NCI-H1417 (cell line): ENCODE results near the gene CACNA1C.

ENCODE experiments used
- DNase-seq, 3 experiments: peaks; one replicate each; lab custom pipeline; 2025; lab: John Stamatoyannopoulos, UW

The CACNA1C gene

GRCh38 chr12:2363836-2364609, 311.2 kb downstream of the CACNA1C start:
- DNase-seq: no peak

GRCh38 chr12:2364631-2365051, 311.9 kb downstream of the CACNA1C start:
- DNase-seq: no peak

- no peak for DNase-seq
Measured at GRCh38 chr12:2366711-2367110, 313.9 kb downstream of the CACNA1C start.

- DNase-seq: peak in 2 of 3 experiments; percentile 40 to 75
Measured at GRCh38 chr12:2372178-2372577, 319.4 kb downstream of the CACNA1C start.

GRCh38 chr12:2372735-2373134, 319.9 kb downstream of the CACNA1C start:
- no peak for DNase-seq

- no peak for DNase-seq
Measured at GRCh38 chr12:2373307-2373706, 320.5 kb downstream of the CACNA1C start.

- peak in 1 of 3 experiments; percentile 13 for DNase-seq
Measured at GRCh38 chr12:2374092-2374906, 321.5 kb downstream of the CACNA1C start.

- no peak for DNase-seq
Measured at GRCh38 chr12:2375871-2376270, 323.1 kb downstream of the CACNA1C start.

GRCh38 chr12:2376908-2377657, 324.3 kb downstream of the CACNA1C start:
- peak in 2 of 3 experiments; percentile 84 to 94 for DNase-seq

GRCh38 chr12:2378835-2379330, 326.1 kb downstream of the CACNA1C start:
- DNase-seq: no peak

- DNase-seq: no peak
Measured at GRCh38 chr12:2380946-2381345, 328.2 kb downstream of the CACNA1C start.

GRCh38 chr12:2382370-2383155, 329.8 kb downstream of the CACNA1C start:
- DNase-seq: peak in 2 of 3 experiments; percentile 6 to 26

- DNase-seq: no peak
Measured at GRCh38 chr12:2383325-2384028, 330.7 kb downstream of the CACNA1C start.

GRCh38 chr12:2384029-2384386, 331.2 kb downstream of the CACNA1C start:
- no peak for DNase-seq

- DNase-seq: no peak
Measured at GRCh38 chr12:2384533-2385351, 332.0 kb downstream of the CACNA1C start.

GRCh38 chr12:2385529-2385928, 332.7 kb downstream of the CACNA1C start:
- no peak for DNase-seq

GRCh38 chr12:2386566-2386965, 333.8 kb downstream of the CACNA1C start:
- peak in 2 of 3 experiments; percentile 25 to 72 for DNase-seq

- DNase-seq: no peak
Measured at GRCh38 chr12:2387103-2387834, 334.5 kb downstream of the CACNA1C start.
